Stimulated activated CD8-positive, alpha-beta memory T cell treated with anti-CD3 and anti-CD28 coated beads, Interleukin-15, amount 100 ng/mL, for 24 hours (primary cell): ENCODE measurements around the gene GLYATL1.

Experiments
- DNase-seq: peaks from one replicate; pipeline ENCODE4 v3.0.0-alpha.2; 2020; ENCODE audit warnings: low read depth

GLYATL1 gene

DNA sequence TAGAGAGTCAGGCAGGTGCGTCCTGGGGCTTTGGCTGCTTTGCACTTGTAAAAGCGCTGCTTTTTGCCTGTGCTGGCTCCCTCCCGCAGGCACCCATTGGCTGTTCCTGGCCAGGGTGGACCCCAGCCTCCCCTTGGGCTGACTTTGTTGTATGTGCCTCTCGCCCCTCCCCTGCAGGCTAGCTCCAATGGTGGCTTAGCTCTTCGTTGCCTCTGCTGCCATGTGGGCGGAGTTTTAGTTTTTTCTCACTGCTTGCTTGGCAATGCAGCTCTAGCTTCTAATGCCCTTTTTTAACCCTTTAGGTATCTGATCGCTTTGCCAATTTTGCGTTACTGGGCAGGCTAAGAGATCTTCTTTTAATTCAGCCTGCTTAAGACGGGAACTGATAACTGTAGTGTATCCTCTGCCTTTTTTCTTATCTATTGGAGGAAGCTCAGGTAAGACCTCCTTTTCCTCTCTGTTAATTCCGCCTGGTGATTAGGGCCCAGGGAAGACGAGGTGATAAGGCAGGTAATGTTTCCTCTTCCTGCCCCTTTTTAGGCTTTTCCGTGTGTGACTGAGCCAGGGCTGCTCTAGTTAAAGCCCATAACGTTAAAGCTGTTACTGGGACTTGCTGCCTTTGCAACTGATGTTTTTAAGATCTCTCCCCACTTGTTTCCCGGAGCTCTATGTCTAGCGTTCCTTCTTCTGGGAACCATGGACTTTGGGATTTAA, 11.7 kb upstream of the GLYATL1 start:
- no peak for DNase-seq

DNA sequence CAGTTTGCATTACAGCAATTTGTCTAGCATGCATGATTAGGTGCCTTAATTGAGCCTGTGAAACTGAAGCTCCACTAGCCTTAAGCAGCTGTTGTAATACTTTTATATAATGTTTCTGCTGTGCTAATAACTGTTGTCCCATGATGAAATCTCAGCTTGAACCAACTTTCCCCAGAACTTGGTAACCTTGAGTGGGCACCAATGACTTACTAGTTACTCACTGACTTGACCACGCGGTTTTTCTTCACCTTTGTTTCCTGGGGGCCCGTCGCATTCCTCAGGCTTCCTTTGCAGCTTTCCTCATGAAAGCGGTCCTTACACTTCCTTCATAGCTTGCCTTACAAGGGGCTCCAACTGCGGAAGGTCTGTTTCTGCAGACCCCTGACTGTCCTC, 11.2 kb upstream of the GLYATL1 start:
- DNase-seq = no peak

DNA sequence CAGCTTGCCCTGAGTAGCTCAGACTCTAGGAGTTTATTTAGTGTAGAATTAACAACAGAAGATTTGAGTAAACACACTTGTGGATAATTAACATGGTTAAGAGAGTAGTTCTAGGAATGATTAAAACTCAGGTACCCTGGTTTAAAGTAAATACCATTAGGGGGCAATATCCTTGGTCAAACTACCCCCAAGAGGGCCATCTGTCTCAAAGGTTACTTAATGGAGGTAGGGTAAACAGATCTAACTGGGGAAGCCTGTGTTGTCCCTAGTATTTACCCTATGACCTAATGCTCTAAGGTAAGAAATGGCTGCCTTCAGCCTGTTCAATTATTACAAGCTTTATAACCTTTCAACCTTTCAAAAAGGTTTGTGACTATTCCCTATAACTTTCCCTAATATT, 10.6 kb upstream of the GLYATL1 start:
- DNase-seq = no peak

DNA sequence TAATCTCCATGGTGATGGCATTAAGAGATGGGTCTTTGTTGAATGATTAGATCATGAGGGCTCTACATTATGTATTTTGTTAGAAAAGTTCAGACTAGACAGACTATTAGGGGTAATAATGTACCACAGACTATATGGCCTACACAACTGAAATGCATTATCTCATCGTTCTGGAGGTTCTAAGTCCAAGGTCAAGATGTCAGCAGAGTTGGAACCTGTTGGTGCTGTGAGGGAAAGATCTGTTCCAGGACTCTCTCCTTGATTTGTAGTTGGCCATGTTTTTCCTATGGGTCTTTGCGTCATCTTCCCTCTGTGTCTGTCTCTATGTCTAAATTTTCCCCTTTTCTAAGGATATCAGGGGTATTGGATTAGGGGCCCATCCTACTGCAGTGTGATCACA, 8.4 kb upstream of the GLYATL1 start:
- DNase-seq = no peak

DNA sequence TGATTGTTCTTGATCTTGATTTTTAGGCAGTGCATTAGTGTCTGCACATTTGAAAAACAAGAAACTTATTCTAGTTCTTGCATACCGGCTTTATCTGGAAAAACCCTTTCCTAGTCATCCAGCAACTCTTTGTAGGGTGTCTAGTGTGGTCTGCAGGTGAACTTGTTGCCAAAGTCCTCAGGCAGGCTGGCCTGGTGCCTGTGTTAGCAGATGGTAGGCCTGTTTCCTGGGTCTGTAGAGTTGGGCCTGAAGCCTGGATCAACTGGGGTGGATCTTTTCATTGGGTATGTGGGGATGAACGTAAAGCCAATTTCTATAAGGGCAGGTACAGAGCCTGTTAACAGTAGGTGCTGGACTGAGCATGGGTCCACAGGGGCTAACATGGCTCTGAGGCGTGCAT, 5.6 kb upstream of the GLYATL1 start:
- DNase-seq = no peak

DNA sequence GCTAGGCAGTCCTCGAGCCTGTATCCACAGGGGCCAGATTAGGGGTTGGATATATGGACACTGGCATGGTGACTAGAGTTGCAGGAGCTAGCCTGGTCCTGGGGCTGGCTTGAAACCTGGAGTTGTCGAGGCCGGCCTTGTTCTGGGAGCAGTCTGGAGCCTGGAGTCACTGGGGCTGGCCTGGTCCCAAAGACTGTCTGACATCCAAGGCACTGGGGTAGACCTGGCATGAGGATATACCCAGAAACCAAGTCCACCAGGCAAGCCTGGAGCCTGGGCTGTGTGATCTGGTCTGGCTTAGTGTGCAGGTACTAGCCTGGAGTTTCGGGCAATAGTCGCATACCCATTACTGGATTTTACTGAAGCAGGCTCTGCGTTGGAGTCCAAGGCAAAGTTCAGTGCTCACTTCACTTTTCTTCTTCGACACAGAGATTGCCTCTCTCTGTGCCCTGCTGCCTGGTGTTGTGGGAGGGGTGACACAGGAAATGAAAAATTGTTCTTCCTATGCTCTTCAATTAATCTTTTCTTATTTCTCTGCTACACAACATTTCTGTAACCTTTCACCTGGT, 4.3 kb upstream of the GLYATL1 start:
- no peak for DNase-seq

DNA sequence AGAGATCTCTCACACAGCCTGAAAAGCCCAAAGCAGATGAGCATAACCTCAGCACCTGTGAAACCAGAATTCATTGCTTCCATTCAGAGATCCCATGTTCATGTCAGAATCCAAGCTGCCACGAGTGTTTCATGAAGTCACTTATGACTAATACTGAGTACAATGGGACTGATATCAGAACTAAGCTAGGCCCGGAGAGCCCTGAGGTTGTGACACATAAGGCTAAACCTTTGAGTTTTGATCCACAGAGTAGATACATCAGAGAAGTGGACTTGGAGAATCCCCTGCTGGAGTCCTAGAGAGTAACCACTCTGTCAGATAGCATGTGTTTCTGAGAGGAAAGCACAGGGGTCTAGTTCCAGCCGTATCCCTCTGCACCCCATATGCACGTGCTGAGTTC, 890 bp upstream of the GLYATL1 start:
- DNase-seq = no peak

DNA sequence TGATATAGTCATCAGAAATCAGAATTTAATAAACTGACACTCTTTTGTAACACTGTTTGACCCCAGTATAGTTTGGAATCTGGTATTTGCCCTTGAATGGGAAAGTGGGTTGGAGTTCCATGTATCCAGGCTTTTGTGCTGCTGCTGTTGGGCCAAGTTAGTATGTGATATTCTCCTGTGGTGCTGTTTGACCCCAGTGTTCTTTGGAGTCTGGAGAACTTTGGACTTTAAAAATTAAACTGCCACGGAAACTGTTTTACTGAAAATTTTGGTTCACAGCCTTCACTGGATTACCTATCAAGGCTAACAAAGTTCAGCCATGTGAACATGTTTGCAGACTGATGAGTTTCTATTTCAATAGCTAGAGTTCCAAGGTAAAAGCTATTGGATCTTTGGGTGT, 740 bp downstream of the GLYATL1 start:
- DNase-seq = no peak

DNA sequence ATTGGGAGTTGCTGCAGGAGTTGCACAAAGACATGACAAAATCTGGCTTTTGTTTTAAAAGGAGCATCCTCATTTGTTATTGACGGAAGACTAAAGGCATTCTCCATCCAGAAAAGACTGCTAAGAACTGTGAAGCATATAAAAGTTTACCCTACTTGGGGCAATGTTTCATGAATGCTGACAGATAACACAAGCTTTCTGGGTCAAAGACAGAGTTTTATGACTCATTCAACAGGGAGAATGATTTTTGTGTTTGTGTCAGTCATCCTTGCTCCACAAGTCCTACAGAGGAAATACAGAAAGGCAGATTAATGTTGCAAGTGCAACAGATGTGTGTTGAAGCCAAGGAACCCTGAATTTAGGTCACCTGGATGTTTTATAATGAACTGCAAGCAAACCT, 2.5 kb downstream of the GLYATL1 start:
- DNase-seq = no peak

DNA sequence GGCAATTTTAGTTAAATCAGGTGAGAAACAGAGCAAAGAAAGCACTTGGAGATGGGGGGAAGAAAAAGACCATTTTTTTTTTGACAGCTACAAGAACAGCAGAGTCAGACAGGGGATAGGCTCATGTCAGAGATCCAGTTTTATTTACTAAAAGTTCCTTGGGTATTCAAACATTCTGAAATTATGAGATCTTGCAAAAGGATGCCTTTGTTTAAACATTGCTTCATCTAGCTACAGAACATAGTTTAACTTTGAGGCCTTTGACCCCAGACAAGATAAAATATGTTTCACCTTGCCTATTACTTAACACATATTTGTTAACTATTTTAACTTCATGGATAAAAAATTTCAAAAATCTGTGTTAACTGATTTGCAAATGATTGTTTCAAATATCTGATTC, 6.4 kb downstream of the GLYATL1 start:
- DNase-seq = no peak

DNA sequence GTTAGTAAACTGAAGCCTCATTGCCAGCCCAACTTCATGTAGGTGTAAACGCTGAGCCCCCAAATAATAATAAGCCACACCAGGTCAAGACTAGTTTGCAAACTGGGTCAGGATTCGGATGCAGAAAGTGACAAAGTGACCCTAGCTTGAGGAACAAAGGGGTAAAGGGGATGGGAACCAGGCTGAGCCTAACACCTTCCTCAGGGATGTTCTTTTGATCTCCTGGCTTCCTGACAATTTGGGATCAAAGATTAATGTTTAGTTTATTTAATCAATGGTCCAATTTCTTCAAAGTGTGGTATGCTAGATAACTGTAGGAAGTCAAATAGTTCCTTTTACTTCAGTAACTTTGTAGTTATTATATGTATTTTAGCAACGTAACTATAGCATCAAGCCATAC, 9.9 kb downstream of the GLYATL1 start:
- DNase-seq = no peak

DNA sequence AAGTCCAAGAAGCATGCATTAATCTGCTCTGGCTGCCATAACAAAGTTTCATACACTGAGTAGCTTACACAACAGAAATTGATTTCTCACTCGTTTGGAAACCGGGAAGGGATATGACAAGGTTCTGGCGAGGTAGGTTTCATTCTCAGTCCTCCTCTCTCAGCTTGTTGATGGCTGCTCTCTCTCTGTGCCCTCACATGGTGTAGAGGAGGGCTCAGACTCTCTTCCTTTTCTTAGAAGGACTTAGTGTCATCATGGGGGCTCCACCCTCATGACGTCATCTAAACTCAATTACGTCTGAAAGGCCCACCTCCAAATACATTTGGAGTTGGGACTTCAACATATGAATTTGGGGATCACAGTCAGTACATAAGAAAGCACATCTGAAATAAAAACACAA, 18.6 kb downstream of the GLYATL1 start:
- DNase-seq = no peak

DNA sequence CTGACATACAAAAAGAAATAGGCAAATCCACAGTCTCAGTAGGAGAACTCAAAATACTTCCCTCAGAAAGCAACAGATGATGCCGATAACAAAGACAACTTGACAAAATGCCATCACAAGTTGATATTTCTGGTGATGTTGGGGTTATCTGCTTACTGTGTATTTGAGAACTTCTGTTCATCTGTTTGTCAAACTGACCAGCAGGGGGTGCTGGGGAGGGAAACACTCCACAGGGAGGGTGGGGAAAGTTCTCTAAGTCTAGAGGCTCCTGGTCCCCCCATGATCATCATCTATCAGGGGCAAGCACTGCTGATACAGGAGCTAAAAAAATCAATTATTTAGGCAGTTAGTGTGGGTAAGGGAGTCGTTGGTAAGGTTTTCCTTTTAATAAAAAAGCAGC, 19.2 kb downstream of the GLYATL1 start:
- DNase-seq = no peak

DNA sequence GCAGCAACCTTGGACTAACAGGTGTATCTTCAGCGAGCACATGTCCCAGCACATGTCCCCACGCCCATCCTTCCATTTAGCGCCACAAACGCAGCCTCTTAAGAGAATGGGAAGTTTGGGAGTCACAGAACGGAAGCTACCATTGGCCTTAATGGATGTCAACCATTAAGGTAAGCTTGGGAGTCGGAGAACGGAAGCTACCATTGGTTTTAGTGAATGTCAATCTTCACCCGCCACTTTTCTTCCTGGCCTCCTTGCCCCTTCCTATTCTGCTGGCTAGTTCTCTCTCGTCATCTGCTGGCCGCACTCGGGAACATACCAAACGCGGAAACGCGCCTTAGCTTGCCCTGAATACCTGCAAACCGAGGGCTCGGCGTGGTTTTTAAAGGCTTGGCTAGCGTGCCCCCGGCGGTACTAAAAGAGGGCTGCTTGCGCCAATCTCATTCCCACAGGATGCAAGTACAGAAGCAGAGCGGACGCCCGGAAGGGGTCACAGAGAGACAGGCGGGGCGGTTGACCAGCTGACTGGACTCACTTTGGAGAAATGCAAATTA, 24.3 kb downstream of the GLYATL1 start:
- no peak for DNase-seq

DNA sequence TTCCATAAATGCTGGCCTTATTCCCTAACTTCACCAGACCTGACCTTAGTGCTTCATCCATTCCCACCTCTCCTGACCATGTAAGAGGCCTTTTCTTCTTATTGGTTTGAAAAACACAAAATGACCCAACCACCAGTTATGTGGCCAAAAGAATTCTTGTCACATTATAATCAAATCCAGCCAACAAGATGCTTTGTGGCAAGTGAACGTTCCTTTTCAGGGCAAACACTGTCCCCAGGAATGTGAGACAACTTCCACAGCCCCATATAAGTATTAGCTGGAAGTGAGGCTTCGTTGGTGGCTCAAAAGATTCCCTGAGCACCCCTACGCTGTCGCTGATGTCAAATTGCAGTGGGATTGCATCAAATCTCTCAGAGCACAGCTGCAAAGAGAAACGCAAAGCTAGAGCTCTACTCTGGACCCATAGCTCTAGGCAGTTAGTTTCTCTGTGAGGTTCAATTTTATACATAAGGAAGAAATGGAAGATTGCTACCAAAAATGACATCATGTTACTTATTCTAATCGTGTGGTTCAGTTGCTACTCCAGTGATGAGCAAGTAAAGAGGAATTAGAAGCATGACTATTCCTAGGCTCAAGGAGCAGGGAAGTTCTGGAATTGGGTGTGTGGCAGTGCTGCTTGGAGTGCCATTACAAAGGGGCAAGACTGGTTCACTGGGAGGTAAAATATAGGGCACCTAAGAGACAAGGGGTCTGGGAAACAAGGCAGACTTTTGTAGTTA, 26.1 kb downstream of the GLYATL1 start:
- no peak for DNase-seq

DNA sequence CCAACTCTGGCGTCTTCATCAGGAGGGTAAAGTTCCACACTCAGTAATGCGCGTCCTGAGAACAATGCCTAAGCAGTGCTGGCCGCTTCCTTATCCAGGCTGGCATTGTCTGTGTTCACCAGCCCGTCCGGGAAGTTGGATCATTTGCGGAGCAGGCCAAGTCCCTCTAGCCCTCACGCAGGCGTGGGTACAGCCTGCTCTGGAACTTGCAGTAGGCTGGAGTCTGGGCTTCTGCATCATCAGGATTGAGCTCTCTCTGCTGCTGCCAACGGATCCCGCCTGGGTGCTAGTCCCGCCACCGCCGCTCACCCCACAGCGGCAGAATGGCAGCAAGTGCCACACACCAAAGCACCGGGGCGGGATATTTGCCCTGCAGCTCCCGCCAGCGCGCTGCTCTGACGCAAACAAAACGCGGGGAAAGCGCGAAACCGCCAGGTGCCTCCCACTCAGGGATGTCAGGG, 29.0 kb downstream of the GLYATL1 start:
- DNase-seq = no peak

DNA sequence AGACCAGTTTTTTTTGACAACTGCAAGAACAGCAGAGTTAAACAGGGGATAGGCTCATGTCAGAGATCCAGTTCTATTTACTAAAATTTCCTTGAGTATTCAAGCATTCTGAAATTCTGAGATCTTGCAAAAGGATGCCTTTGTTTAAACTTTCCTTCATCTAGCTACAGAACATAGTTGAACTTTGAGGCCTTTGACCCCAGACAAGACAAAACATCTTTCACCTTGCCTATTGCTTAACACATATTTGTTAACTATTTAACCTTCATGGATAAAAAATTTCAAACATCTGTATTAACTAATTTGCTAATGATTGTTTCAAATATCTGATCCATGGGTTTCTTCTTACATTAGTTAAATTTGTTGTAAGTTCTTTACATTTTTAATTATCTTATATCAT, 38.2 kb downstream of the GLYATL1 start:
- DNase-seq = no peak

DNA sequence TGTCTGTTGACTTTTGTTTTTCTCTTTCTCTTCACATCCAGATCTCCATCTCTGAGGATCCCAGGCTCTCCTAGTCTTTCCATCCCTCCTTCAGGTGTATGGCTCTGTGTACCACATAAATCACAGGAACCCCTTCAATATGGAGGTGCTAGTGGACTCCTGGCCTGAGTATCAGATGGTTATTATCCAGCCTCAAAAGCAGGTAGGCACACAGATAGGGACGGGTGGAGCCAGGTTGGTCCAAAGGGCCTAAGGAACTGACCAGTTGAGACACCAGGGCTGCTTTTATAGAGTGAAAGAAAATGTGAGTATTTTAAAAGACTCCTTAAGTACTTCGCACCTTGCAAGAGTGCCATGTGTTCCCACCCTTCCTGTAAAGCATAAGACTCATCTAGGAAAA, 39.9 kb downstream of the GLYATL1 start:
- no peak for DNase-seq

DNA sequence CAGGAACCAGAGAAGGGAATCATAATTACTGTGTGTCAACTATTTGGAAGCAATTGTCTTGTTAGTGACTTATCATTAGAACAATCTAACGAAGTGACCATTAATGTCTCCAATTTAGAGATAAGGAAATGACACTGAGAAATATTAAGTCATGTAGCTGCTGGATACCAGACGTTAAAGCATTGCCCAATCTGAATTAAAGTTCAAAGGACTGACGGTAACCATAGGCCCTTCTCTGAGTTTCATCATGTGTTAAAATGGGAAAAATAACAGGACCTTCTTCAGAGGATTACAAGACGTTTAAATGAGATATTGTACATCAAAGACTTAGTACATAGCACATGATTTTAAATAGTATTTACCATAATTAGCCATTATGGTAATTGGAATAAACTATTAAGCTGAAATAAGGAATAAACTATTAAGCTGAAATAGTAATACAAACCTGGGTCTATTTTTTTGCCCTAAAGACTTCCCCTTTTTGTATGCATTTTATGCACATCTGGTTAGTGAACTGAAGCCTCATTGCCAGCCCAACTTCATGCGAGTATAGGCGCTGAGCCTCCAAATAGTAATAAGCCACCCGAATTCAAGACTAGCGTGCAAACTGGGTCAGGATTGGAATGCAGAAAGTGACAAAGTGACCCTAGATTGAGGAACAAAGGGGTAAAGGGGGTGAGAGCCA, 41.0 kb downstream of the GLYATL1 start:
- DNase-seq = no peak

DNA sequence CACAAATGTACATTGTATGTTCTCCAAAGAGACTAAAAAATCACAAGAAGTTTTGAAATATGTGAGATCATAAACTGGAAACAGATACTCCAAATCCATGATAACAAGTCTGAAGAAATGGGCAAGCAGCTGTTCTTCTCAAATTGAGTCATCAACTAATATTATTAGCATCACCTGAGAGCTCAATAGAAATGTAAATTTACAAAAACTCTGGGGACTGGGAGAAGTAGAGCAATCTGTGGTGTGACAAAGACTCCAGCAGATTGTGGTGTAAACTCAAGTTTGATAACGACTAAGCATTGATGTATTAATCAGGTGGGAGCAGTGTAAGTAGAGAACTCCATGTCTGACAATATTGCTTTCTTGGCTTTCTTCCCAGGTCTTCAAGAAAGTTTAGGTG, 53.2 kb downstream of the GLYATL1 start:
- no peak for DNase-seq

DNA sequence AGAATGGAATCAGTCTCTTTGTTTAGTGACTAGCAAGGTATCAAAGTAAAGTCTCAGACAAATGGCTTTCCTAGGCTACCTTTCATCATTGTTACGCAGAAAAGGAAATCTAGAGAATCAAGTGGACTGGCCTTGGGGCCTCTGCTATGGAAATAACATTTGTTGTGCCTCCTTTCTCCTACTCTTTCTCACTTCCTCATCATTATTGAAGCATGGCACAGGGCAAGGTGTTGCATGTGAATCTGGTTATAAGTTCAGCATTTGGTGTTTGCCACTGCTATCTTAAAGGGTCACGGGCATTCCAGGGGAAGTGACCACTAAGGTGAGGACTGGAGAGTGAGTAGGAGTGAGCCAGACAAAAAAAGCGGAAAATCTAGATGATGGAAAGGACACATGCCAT, 54.9 kb downstream of the GLYATL1 start:
- DNase-seq = no peak

DNA sequence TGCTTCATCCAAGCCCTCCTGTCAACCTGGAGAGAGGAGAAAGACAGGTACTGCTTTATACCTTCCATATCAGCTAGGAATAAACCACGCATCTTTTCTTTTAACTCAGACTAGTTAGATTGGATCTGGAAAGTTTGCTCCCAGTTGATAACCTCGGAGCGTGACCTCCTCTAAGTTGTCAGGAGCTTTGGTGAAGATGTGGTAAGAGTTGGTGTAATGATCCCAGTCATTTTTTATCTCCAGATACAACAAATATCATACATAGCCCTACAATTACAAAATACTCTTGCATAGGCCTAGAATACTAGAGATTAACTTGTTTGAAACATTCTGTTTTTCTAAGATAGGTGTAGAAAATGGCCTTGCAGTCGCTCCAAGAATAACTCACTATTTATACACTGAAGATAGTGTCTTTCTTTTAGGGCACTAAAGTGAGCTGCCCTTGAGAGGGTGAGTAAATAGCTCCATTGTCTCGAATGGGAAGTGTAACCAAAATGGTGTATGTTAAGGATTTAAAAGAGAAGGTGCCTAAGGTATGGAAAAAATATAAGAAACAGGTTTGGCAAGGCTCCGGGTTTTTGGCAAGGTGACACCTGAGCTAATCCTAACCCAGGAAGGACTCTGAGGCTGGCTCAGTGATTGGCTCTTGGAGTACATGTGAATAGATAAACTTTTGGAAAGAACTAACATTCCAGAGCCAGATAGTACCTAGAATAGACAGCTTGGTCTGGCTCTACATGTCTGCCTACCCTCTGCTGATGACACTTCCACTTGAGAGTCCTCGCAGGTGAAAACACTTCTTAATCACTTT, 59.4 kb downstream of the GLYATL1 start:
- DNase-seq = no peak
